ENCODE measurements around the gene GPR55. TPM values are rescaled to one million over a fixed set of nuclear protein-coding genes. Genes with fewer than 3 reads are reported as not detected.

The GPR55 gene
- polyA plus RNA-seq, 1 donor from 2014 or later: not detected

DNA sequence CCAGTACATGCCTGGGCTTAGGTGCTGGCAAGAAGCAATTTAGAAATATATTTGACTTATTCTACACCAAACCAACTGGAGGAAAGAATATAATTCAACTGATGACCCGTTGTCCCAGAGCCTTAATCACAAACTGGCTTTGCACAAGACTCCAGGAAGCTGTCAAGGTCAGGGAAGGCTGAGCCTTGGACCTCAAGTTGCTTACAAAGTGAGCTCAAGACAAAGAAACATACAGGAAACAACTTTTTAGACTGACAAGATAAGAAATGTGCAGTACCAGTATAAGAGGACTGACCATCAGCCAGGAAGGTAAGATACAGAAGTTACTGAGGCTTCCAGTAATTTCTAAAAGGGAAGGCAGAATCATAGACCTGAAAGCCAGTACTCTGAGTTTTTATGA, 35.0 kb upstream of the GPR55 start:
- Histone ChIP-seq H3K9ac (ENCODE audit: low read length) (no peak overlapping the region), H3K79me2 (replicated peaks; ENCODE audit: insufficient read depth, low read length) (no peaks in the 10 kb centered on the region), H3K27me3 (ENCODE audit: insufficient read depth, low read depth, low read length) (peaks cover 22% of the 10 kb centered on the region), H3K4me2 (ENCODE audit: low read length) (no peak overlapping the region), H3F3A (ENCODE audit: insufficient read depth, low read length, poor library complexity, severe bottlenecking) (no peaks in the 10 kb centered on the region), H3K9me3 (ENCODE audit: low read length) (no peaks in the 10 kb centered on the region), H2AFZ (ENCODE audit: low read depth, low read length) (no peak overlapping the region), H3K4me3 (ENCODE audit: low read length) (no peak overlapping the region), H3K27ac (ENCODE audit: low read length) (no peak overlapping the region), H4K20me1 (ENCODE audit: insufficient read depth) (no peaks in the 10 kb centered on the region), H3K9me2 (ENCODE audit: insufficient read depth, low read length) (no peaks in the 10 kb centered on the region), H3K36me3 (ENCODE audit: insufficient read depth, low read length) (no peaks in the 10 kb centered on the region)
- TF ChIP-seq SMC3 (conservative IDR thresholded peaks at IDR 0.05; ENCODE audit: poor library complexity) (no peak), POLR2AphosphoS5 (IDR thresholded peaks at IDR 0.05) (no peak), TAF1 (IDR thresholded peaks at IDR 0.05; ENCODE audit: low read depth) (no peak)
- TF ChIP-seq, protein P1, sequence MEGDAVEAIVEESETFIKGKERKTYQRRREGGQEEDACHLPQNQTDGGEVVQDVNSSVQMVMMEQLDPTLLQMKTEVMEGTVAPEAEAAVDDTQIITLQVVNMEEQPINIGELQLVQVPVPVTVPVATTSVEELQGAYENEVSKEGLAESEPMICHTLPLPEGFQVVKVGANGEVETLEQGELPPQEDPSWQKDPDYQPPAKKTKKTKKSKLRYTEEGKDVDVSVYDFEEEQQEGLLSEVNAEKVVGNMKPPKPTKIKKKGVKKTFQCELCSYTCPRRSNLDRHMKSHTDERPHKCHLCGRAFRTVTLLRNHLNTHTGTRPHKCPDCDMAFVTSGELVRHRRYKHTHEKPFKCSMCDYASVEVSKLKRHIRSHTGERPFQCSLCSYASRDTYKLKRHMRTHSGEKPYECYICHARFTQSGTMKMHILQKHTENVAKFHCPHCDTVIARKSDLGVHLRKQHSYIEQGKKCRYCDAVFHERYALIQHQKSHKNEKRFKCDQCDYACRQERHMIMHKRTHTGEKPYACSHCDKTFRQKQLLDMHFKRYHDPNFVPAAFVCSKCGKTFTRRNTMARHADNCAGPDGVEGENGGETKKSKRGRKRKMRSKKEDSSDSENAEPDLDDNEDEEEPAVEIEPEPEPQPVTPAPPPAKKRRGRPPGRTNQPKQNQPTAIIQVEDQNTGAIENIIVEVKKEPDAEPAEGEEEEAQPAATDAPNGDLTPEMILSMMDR (IDR thresholded peaks at IDR 0.05; ENCODE audit: poor library complexity, severe bottlenecking): no peak

DNA sequence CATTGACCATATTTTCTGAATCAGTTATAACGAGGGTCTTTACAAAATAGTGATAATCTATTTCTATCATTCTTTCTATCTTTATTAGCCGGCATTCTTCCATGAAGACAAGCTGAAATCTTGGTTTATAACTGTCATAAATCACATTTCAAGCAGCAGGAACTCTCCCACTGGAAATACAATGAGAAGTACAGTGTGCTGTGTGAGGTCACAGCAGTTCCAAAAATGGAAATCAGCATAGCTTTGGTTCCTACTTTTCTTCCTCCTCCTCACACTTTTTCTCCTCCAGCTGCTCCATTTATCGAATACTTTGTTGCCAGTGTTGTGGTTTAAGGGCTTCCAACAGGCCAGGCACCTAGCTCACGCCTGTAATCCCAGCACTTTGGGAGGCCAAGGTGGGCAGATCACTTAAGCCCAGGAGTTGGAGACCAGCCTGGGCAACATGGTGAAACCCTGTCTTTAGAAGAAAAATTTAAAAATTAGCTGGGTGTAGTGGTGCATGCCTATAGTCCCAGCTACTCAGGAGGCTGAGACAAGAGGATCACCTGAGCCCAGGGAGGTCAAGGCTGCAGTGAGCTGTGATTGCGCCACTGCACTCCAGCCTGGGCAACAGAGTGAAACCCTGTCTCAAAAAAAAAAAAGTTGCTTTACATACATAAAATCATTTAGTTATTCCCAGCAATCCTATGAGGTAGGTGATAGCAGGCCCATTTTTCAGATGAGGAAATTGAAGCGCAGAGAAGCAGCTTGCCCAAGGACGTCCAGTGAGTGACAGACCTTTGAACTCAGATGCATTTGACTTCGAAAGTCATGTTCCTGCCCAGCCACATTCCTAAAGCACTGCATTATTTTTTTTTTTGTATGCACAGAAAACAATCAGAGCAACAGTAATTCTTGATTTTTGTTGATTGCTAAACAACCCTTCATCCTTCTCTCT, 34.0 kb upstream of the GPR55 start:
- Histone ChIP-seq H3K9ac (ENCODE audit: low read length) (no peak overlapping the region), H3K36me3 (ENCODE audit: insufficient read depth, low read length) (no peaks in the 10 kb centered on the region), H3K9me2 (ENCODE audit: insufficient read depth, low read length) (no peaks in the 10 kb centered on the region), H2AFZ (ENCODE audit: low read depth, low read length) (no peak overlapping the region), H3K9me3 (ENCODE audit: low read length) (no peaks in the 10 kb centered on the region), H3F3A (ENCODE audit: insufficient read depth, low read length, poor library complexity, severe bottlenecking) (no peaks in the 10 kb centered on the region), H3K27me3 (ENCODE audit: insufficient read depth, low read depth, low read length) (peaks cover 22% of the 10 kb centered on the region), H4K20me1 (ENCODE audit: insufficient read depth) (no peaks in the 10 kb centered on the region), H3K4me2 (ENCODE audit: low read length) (no peak overlapping the region), H3K4me3 (ENCODE audit: low read length) (no peak overlapping the region), H3K27ac (ENCODE audit: low read length) (no peak overlapping the region), H3K79me2 (replicated peaks; ENCODE audit: insufficient read depth, low read length) (no peaks in the 10 kb centered on the region)
- TF ChIP-seq TAF1 (IDR thresholded peaks at IDR 0.05; ENCODE audit: low read depth) (no peak), POLR2AphosphoS5 (IDR thresholded peaks at IDR 0.05) (no peak), RAD21 (conservative IDR thresholded peaks at IDR 0.05) (no peak), EZH2 (IDR thresholded peaks at IDR 0.05; ENCODE audit: borderline replicate concordance, insufficient read depth, low read length, poor library complexity, severe bottlenecking) (no peak), SMC3 (conservative IDR thresholded peaks at IDR 0.05; ENCODE audit: poor library complexity) (no peak), EP300 (conservative IDR thresholded peaks at IDR 0.05; ENCODE audit: poor library complexity, severe bottlenecking) (no peak), MXI1 (conservative IDR thresholded peaks at IDR 0.05; ENCODE audit: poor library complexity, severe bottlenecking) (no peak)
- TF ChIP-seq, protein P2, sequence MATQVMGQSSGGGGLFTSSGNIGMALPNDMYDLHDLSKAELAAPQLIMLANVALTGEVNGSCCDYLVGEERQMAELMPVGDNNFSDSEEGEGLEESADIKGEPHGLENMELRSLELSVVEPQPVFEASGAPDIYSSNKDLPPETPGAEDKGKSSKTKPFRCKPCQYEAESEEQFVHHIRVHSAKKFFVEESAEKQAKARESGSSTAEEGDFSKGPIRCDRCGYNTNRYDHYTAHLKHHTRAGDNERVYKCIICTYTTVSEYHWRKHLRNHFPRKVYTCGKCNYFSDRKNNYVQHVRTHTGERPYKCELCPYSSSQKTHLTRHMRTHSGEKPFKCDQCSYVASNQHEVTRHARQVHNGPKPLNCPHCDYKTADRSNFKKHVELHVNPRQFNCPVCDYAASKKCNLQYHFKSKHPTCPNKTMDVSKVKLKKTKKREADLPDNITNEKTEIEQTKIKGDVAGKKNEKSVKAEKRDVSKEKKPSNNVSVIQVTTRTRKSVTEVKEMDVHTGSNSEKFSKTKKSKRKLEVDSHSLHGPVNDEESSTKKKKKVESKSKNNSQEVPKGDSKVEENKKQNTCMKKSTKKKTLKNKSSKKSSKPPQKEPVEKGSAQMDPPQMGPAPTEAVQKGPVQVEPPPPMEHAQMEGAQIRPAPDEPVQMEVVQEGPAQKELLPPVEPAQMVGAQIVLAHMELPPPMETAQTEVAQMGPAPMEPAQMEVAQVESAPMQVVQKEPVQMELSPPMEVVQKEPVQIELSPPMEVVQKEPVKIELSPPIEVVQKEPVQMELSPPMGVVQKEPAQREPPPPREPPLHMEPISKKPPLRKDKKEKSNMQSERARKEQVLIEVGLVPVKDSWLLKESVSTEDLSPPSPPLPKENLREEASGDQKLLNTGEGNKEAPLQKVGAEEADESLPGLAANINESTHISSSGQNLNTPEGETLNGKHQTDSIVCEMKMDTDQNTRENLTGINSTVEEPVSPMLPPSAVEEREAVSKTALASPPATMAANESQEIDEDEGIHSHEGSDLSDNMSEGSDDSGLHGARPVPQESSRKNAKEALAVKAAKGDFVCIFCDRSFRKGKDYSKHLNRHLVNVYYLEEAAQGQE (IDR thresholded peaks at IDR 0.05; ENCODE audit: borderline replicate concordance): no peak
- TF ChIP-seq, protein P1 (IDR thresholded peaks at IDR 0.05; ENCODE audit: poor library complexity, severe bottlenecking): no peak

All from neural cell (in vitro differentiated cells).